Mesothelial cell of epicardium (in vitro differentiated cells): ENCODE results near the gene CD2. TPM values are rescaled to one million over a fixed set of nuclear protein-coding genes. Genes with fewer than 3 reads are reported as not detected.

Experiments
- DNase-seq, 2 experiments: peaks; one replicate each; pipeline ENCODE4 v3.0.0; 2021; ENCODE audit warnings: low spot score in 2 of 2; ENCODE audit not compliant: unreplicated experiment in 2 of 2
- H3K27ac Mint-ChIP-seq: 2 replicates; pipeline ENCODE4 v1.8.0; 2021; ENCODE audit warnings: mixed read lengths
- H3K27me3 Mint-ChIP-seq: 2 replicates; pipeline ENCODE4 v1.8.0; 2021; ENCODE audit warnings: low read depth, mixed read lengths
- H3K36me3 Mint-ChIP-seq: 2 replicates; pipeline ENCODE4 v1.8.0; 2021; ENCODE audit warnings: mixed read lengths
- H3K4me1 Mint-ChIP-seq: 2 replicates; pipeline ENCODE4 v1.8.0; 2021; ENCODE audit warnings: mixed read lengths
- H3K4me3 Mint-ChIP-seq: 2 replicates; pipeline ENCODE4 v1.8.0; 2021; ENCODE audit warnings: mild to moderate bottlenecking, moderate library complexity, mixed read lengths
- H3K9me3 Mint-ChIP-seq: 2 replicates; pipeline ENCODE4 v1.8.0; 2021; ENCODE audit warnings: mixed read lengths
- total RNA-seq: library from RNA; stranded (reverse); gene quantifications from 3 replicates; pipeline ENCODE4 v1.2.1, GENCODE V29; 2021
- TF ChIP-seq, protein P1 (sequence below): fragments of 200-600 bp; sonication (generic); IDR thresholded peaks from one replicate; pipeline ENCODE4 v1.5.0; 2021; ENCODE audit warnings: antibody characterized with exemption; ENCODE audit not compliant: unreplicated experiment

The CD2 gene
- total RNA-seq, 1 donor from 2014 or later: not detected

GRCh38 chr1:116733476-116734365 lies 20.5 kb upstream of the CD2 start:
- Mint-ChIP-seq H3K27ac (peak overlapping the region; percentile 65), H3K9me3 (no peaks in the 10 kb centered on the region), H3K36me3 (no peaks in the 10 kb centered on the region), H3K27me3 (no peaks in the 10 kb centered on the region), H3K4me1 (peaks cover 9% of the 10 kb centered on the region), H3K4me3 (no peak overlapping the region)
- TF ChIP-seq, protein P1, sequence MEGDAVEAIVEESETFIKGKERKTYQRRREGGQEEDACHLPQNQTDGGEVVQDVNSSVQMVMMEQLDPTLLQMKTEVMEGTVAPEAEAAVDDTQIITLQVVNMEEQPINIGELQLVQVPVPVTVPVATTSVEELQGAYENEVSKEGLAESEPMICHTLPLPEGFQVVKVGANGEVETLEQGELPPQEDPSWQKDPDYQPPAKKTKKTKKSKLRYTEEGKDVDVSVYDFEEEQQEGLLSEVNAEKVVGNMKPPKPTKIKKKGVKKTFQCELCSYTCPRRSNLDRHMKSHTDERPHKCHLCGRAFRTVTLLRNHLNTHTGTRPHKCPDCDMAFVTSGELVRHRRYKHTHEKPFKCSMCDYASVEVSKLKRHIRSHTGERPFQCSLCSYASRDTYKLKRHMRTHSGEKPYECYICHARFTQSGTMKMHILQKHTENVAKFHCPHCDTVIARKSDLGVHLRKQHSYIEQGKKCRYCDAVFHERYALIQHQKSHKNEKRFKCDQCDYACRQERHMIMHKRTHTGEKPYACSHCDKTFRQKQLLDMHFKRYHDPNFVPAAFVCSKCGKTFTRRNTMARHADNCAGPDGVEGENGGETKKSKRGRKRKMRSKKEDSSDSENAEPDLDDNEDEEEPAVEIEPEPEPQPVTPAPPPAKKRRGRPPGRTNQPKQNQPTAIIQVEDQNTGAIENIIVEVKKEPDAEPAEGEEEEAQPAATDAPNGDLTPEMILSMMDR: no peak
- no peak for DNase-seq

- Mint-ChIP-seq H3K27ac (no peak overlapping the region), H3K4me1 (peaks cover 9% of the 10 kb centered on the region), H3K4me3 (no peak overlapping the region), H3K27me3 (no peaks in the 10 kb centered on the region), H3K36me3 (no peaks in the 10 kb centered on the region), H3K9me3 (no peaks in the 10 kb centered on the region)
- DNase-seq: no peak
- TF ChIP-seq, protein P1: no peak
Measured at GRCh38 chr1:116735246-116735645, 19.0 kb upstream of the CD2 start.

DNA sequence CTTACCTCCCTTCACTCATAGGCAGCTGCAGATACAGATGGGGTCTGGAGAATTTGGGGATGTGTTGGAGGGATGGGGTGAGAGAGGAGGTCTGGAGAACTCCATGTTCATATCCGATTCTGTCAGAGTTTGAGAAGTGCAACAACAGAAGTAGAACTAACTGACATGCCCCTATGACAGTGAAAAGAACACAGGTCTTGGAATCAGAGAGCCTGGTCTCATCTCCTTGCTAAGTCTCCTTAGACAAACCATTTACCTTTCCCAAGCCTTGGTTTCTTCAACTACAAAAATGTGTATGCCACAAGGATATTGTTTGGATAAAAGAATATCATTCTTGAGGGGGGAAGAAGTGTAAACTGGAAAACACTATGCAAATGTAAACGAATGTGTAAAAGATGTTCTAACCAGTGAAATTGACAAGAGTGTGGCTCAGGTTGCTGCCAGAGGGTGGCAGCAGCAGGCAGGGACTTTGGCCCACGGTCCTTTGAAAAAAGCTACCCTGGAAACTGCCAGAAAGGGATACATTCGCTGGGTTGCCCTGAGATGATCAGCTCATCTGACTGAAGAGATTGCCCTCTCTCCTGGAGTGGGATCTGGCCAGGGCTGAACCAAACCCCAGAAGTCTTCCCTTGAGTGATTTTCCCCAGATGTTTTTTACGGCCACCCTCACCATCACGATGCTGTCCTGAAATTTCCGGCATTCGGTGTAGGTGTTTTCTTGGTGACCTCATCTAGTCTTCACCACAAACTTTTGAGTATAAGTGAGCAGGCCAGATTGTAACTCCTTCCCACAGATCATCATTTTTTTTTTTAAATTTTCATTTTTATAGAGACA lies 17.0 kb upstream of the CD2 start:
- no peaks in the 10 kb centered on the region for H3K27me3 Mint-ChIP-seq
- no peaks in the 10 kb centered on the region for H3K9me3 Mint-ChIP-seq
- no peak overlapping the region for H3K4me3 Mint-ChIP-seq
- peak in 1 of 2 experiments; percentile 62 for DNase-seq
- TF ChIP-seq, protein P1: peak; percentile 56
- H3K4me1 Mint-ChIP-seq: peaks cover 9% of the 10 kb centered on the region
- H3K27ac Mint-ChIP-seq: no peak overlapping the region
- no peaks in the 10 kb centered on the region for H3K36me3 Mint-ChIP-seq

- H3K27ac Mint-ChIP-seq: peak overlapping the region; percentile 21
- no peaks in the 10 kb centered on the region for H3K27me3 Mint-ChIP-seq
- TF ChIP-seq, protein P1: no peak
- DNase-seq: no peak
- H3K9me3 Mint-ChIP-seq: peaks cover 2% of the 10 kb centered on the region
- no peak overlapping the region for H3K4me3 Mint-ChIP-seq
- peaks cover 9% of the 10 kb centered on the region for H3K4me1 Mint-ChIP-seq
- H3K36me3 Mint-ChIP-seq: peaks cover 1% of the 10 kb centered on the region
Measured at GRCh38 chr1:116737855-116738321, 16.3 kb upstream of the CD2 start.

GRCh38 chr1:116738673-116739370 lies 15.4 kb upstream of the CD2 start:
- H3K27ac Mint-ChIP-seq: no peak overlapping the region
- no peak overlapping the region for H3K4me3 Mint-ChIP-seq
- DNase-seq: no peak
- H3K27me3 Mint-ChIP-seq: no peaks in the 10 kb centered on the region
- peaks cover 4% of the 10 kb centered on the region for H3K4me1 Mint-ChIP-seq
- H3K9me3 Mint-ChIP-seq: peaks cover 12% of the 10 kb centered on the region
- H3K36me3 Mint-ChIP-seq: peaks cover 2% of the 10 kb centered on the region
- TF ChIP-seq, protein P1: no peak
